ENCODE results near the gene PDE6A.

DNA sequence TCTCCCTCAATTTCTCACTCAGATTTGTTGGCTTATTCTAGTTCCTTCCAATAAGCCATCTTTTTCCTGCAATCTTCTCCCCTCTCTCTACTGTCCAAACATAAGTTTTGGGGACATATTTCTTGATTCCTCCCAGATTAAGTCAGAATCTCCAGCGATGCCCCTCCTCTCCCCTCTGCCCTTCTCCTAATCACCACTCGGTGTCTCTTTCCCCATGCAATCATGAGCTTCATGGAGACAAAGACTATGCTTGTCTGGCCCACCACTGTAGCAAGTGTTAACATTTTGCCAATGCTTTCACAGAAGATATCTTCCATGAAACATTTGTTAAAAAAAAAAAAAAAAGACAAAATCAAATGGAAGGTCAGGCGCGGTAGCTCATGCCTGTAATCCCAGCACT lies 42.4 kb downstream of the PDE6A start:
- TF ChIP-seq, protein P1, sequence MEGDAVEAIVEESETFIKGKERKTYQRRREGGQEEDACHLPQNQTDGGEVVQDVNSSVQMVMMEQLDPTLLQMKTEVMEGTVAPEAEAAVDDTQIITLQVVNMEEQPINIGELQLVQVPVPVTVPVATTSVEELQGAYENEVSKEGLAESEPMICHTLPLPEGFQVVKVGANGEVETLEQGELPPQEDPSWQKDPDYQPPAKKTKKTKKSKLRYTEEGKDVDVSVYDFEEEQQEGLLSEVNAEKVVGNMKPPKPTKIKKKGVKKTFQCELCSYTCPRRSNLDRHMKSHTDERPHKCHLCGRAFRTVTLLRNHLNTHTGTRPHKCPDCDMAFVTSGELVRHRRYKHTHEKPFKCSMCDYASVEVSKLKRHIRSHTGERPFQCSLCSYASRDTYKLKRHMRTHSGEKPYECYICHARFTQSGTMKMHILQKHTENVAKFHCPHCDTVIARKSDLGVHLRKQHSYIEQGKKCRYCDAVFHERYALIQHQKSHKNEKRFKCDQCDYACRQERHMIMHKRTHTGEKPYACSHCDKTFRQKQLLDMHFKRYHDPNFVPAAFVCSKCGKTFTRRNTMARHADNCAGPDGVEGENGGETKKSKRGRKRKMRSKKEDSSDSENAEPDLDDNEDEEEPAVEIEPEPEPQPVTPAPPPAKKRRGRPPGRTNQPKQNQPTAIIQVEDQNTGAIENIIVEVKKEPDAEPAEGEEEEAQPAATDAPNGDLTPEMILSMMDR (IDR thresholded peaks at IDR 0.05), result no peak
- TF ChIP-seq POLR2A (IDR thresholded peaks at IDR 0.05), result no peak
